ENCODE results near the gene CREB5. TPM values are rescaled to one million over a fixed set of nuclear protein-coding genes. Genes with fewer than 3 reads are reported as not detected.

CREB5 gene
- total and polyA plus RNA-seq, 2 of the 13 experiments (the other 11 are each of a cell fraction or from before 2014, with no cell fraction given) = 0.38 to 0.71 TPM

- DNase-seq (ENCODE audit: low spot score) (no peak), FAIRE-seq (no peak), ATAC-seq (no peak)
- intact Hi-C loops (cut with micrococcal nuclease; ENCODE audit: unreplicated experiment) (no loop called here), in situ Hi-C loops (cut with HindIII; ENCODE audit: extremely low pct_ligation_motif_present, low pct_unique_long_range_greater_than_20kb) (no loop called here)
- TF ChIP-seq ZNF672 (CRISPR knock-in tag; IDR thresholded peaks at IDR 0.05) (no peak), ZNF569 (CRISPR knock-in tag; IDR thresholded peaks at IDR 0.05; ENCODE audit: borderline replicate concordance) (no peak), TGIF2 (CRISPR knock-in tag; IDR thresholded peaks at IDR 0.05) (no peak), ZNF512B (CRISPR knock-in tag; IDR thresholded peaks at IDR 0.05; ENCODE audit: borderline replicate concordance) (no peak), FOXM1 (CRISPR knock-in tag; IDR thresholded peaks at IDR 0.05) (no peak), ZNF180 (CRISPR knock-in tag; IDR thresholded peaks at IDR 0.05; ENCODE audit: borderline replicate concordance, low read depth) (no peak), PLRG1 (conservative IDR thresholded peaks at IDR 0.05) (no peak)
- Histone ChIP-seq H3K79me2 (ENCODE audit: insufficient read depth, low read length) (no peaks in the 10 kb centered on the region), H2AFZ (ENCODE audit: low read length) (no peak overlapping the region), H3K9me3 (ENCODE audit: low read length) (no peaks in the 10 kb centered on the region), H3K27me3 (ENCODE audit: control insufficient read depth in 1 of 2, insufficient read depth in 2 of 2, low read length in 2 of 2) (no peaks in the 10 kb centered on the region; a peak in 1 of 5 replicates), H3K9ac (ENCODE audit: insufficient read depth, low read depth, low read length) (no peak overlapping the region), H4K20me1 (ENCODE audit: insufficient read depth, low read length) (no peaks in the 10 kb centered on the region), H3K4me3 (replicated peaks in 1 of 3; ENCODE audit: insufficient read depth in 1 of 3, low read depth in 2 of 3, low read length in 3 of 3) (no peak overlapping the region), H3K4me2 (ENCODE audit: low read depth, low read length) (no peak overlapping the region), H3K27ac (ENCODE audit: extremely low read length, insufficient read depth, low read length) (no peak overlapping the region), H3K4me1 (ENCODE audit: insufficient read depth, low read length) (no peaks in the 10 kb centered on the region), H3K36me3 (replicated peaks in 1 of 2; ENCODE audit: control insufficient read depth in 1 of 2, insufficient read depth in 2 of 2, low read length in 2 of 2) (no peaks in the 10 kb centered on the region)
- no TSS peak for BruUV-seq (replicated peaks)
- ChIA-PET POLR2A (no interaction called here), CTCF (ENCODE audit: low intra/inter-chr PET ratio, low total read pairs) (no interaction called here)
- 0% methylated on average over 3 of the region's 3 CpGs for WGBS (ENCODE audit: low lambda C conversion rate)
Observed at GRCh38 chr7:28395404-28395803, 16.9 kb upstream of the CREB5 start.

GRCh38 chr7:28395831-28396230, 16.5 kb upstream of the CREB5 start:
- H2AFZ ChIP-seq (ENCODE audit: low read length) = no peak overlapping the region
- H3K9ac ChIP-seq (ENCODE audit: insufficient read depth, low read depth, low read length) = no peak overlapping the region
- in situ Hi-C loops (cut with HindIII; ENCODE audit: extremely low pct_ligation_motif_present, low pct_unique_long_range_greater_than_20kb) (no loop called here), intact Hi-C loops (cut with micrococcal nuclease; ENCODE audit: unreplicated experiment) (no loop called here)
- H4K20me1 ChIP-seq (ENCODE audit: insufficient read depth, low read length) = no peaks in the 10 kb centered on the region
- H3K79me2 ChIP-seq (ENCODE audit: insufficient read depth, low read length) = no peaks in the 10 kb centered on the region
- H3K27me3 ChIP-seq (ENCODE audit: control insufficient read depth in 1 of 2, insufficient read depth in 2 of 2, low read length in 2 of 2) = no peaks in the 10 kb centered on the region; a peak in 1 of 5 replicates
- no peak for ATAC-seq
- H3K9me3 ChIP-seq (ENCODE audit: low read length) = no peaks in the 10 kb centered on the region
- no peak overlapping the region for H3K4me3 ChIP-seq (replicated peaks in 1 of 3; ENCODE audit: insufficient read depth in 1 of 3, low read depth in 2 of 3, low read length in 3 of 3)
- POLR2A ChIA-PET = no interaction called here
- no peaks in the 10 kb centered on the region for H3K36me3 ChIP-seq (replicated peaks in 1 of 2; ENCODE audit: control insufficient read depth in 1 of 2, insufficient read depth in 2 of 2, low read length in 2 of 2)
- WGBS (ENCODE audit: low lambda C conversion rate) = 0% methylated on average over 2 of the region's 2 CpGs
- H3K4me2 ChIP-seq (ENCODE audit: low read depth, low read length) = no peak overlapping the region
- BruUV-seq (replicated peaks) = no TSS peak
- CTCF ChIA-PET (ENCODE audit: low intra/inter-chr PET ratio, low total read pairs) = no interaction called here
- FAIRE-seq = no peak
- no peak for DNase-seq (ENCODE audit: low spot score)
- H3K27ac ChIP-seq (ENCODE audit: extremely low read length, insufficient read depth, low read length) = no peak overlapping the region
- H3K4me1 ChIP-seq (ENCODE audit: insufficient read depth, low read length) = no peaks in the 10 kb centered on the region
- TF ChIP-seq ZNF841 (CRISPR knock-in tag; IDR thresholded peaks at IDR 0.05; ENCODE audit: borderline replicate concordance) = no peak
